H1 (cell line): ENCODE data around the gene MADD. TPM values are rescaled to one million over a fixed set of nuclear protein-coding genes. Genes with fewer than 3 reads are reported as not detected.

ENCODE experiments used
- CTCF ChIA-PET: fragments of 300-600 bp; sonication (Branson Sonifier 250); formaldehyde crosslinking; loops from one replicate; lab custom pipeline; 2021; ENCODE audit not compliant: partially characterized antibody; lab: Charles Lee
- POLR2A ChIA-PET: fragments of 300-600 bp; sonication (Branson Sonifier 250); formaldehyde crosslinking; loops from one replicate; lab custom pipeline; 2021; ENCODE audit warnings: inconsistent platforms; ENCODE audit not compliant: partially characterized antibody; lab: Charles Lee
- DNase-seq, 2 experiments: peaks; one replicate each; pipeline versions ENCODE4 v3.0.0 to v3.0.0-alpha.2; 2010 to 2022; ENCODE audit warnings: low spot score in 2 of 2, low read depth in 1 of 2, mixed read lengths in 1 of 2
- FAIRE-seq: peaks from 2 replicates; lab custom pipeline; 2011; peaks lifted over from hg19 to GRCh38; lab: Jason Lieb, UNC
- H2AFZ ChIP-seq: 2 replicates; pipeline ENCODE4 v1.8.1; 2012; ENCODE audit warnings: low read length, inconsistent platforms
- H2AK5ac ChIP-seq: 2 replicates; pipeline ENCODE4 v1.6.1; 2013; ENCODE audit warnings: low read depth, low read length
- H2BK120ac ChIP-seq: replicated peaks from 2 replicates; pipeline ENCODE3; 2013; ENCODE audit warnings: low read depth, low read length, inconsistent platforms
- H2BK12ac ChIP-seq: 2 replicates; pipeline ENCODE4 v1.6.1; 2013; ENCODE audit warnings: low read depth, low read length
- H2BK15ac ChIP-seq: 2 replicates; pipeline ENCODE4 v1.6.1; 2013; ENCODE audit warnings: low read length
- H2BK20ac ChIP-seq: 2 replicates; pipeline ENCODE4 v1.6.1; 2013; ENCODE audit warnings: low read length
- H2BK5ac ChIP-seq: 2 replicates; pipeline ENCODE4 v1.6.1; 2013; ENCODE audit warnings: low read depth, low read length
- H3K14ac ChIP-seq: 2 replicates; pipeline ENCODE4 v1.6.1; 2013; ENCODE audit warnings: inconsistent platforms; ENCODE audit not compliant: insufficient read length
- H3K18ac ChIP-seq: 2 replicates; pipeline ENCODE4 v1.6.1; 2013; ENCODE audit warnings: low read length; ENCODE audit errors: extremely low read depth
- H3K23ac ChIP-seq: 2 replicates; pipeline ENCODE4 v1.6.1; 2013; ENCODE audit warnings: inconsistent platforms; ENCODE audit not compliant: insufficient read length
- H3K23me2 ChIP-seq: 2 replicates; pipeline ENCODE4 v1.6.1; 2013; ENCODE audit warnings: low read depth, low read length
- H3K27ac ChIP-seq: 2 replicates; pipeline ENCODE4 v1.6.1; 2011; ENCODE audit warnings: low read depth, low read length, inconsistent platforms
- H3K27me3 ChIP-seq, 4 experiments: replicated peaks in 1 of 4; 1 replicate in 1 of 4; 2 replicates in 3 of 4; pipeline versions ENCODE4 v1.6.1 to v1.8.1; 2011 to 2013; ENCODE audit warnings: low read length in 3 of 4, mild to moderate bottlenecking in 3 of 4, inconsistent platforms in 2 of 4, mixed read lengths in 2 of 4, moderate library complexity in 1 of 4; ENCODE audit not compliant: control insufficient read depth in 3 of 4, insufficient read depth in 3 of 4; ENCODE audit errors: extremely low read depth in 1 of 4
- H3K36me3 ChIP-seq, 4 experiments: 2 replicates each; pipeline versions ENCODE4 v1.6.1 to v1.8.1; 2011 to 2013; ENCODE audit warnings: mild to moderate bottlenecking in 4 of 4, low read length in 3 of 4, moderate library complexity in 2 of 4, control low read depth in 1 of 4, inconsistent platforms in 1 of 4; ENCODE audit not compliant: insufficient read depth in 4 of 4, control insufficient read depth in 2 of 4
- H3K4ac ChIP-seq: replicated peaks from 2 replicates; pipeline ENCODE3; 2013; ENCODE audit warnings: low read length, low read depth, mixed read lengths, inconsistent platforms; ENCODE audit not compliant: insufficient read length
- H3K4me1 ChIP-seq, 4 experiments: replicated peaks in 1 of 4; 1 replicate in 1 of 4; 2 replicates in 3 of 4; pipeline versions ENCODE4 v1.6.1 to v1.8.1; 2011 to 2013; ENCODE audit warnings: low read length in 3 of 4, inconsistent platforms in 2 of 4, mixed read lengths in 1 of 4; ENCODE audit not compliant: insufficient read depth in 4 of 4, control insufficient read depth in 3 of 4
- H3K4me2 ChIP-seq, 2 experiments: 2 replicates each; pipeline versions ENCODE4 v1.6.1 to v1.8.1; 2011 to 2013; ENCODE audit warnings: low read depth in 2 of 2, low read length in 2 of 2, control low read depth in 1 of 2, inconsistent platforms in 1 of 2, mild to moderate bottlenecking in 1 of 2; ENCODE audit not compliant: insufficient read depth in 1 of 2
- H3K4me3 ChIP-seq, 4 experiments: fragments of 200-600, 300-600 bp in 1 of 4; sonication (generic), shearing (Covaris generic), sonication (Bioruptor Twin) in 1 of 4; 2 replicates each; pipeline versions ENCODE4 v1.5.1 to v1.8.1; 2011 to 2016; ENCODE audit warnings: low read length in 4 of 4, low read depth in 3 of 4, control low read depth in 2 of 4, inconsistent platforms in 2 of 4, mild to moderate bottlenecking in 2 of 4, mixed read lengths in 1 of 4, moderate library complexity in 1 of 4; ENCODE audit not compliant: insufficient read depth in 2 of 4; ENCODE audit errors: extremely low read depth in 1 of 4
- H3K56ac ChIP-seq: replicated peaks from 2 replicates; pipeline ENCODE3; 2013; ENCODE audit warnings: low read depth, mild to moderate bottlenecking, mixed read lengths, low read length, inconsistent platforms; ENCODE audit not compliant: insufficient read length
- H3K79me1 ChIP-seq: 2 replicates; pipeline ENCODE4 v1.6.1; 2013; ENCODE audit warnings: low read depth, low read length, control low read depth
- H3K79me2 ChIP-seq, 2 experiments: 2 replicates each; pipeline versions ENCODE4 v1.6.1 to v1.8.1; 2012 to 2013; ENCODE audit warnings: low read length in 2 of 2, mild to moderate bottlenecking in 2 of 2, inconsistent platforms in 1 of 2; ENCODE audit not compliant: insufficient read depth in 2 of 2, control insufficient read depth in 1 of 2
- H3K9ac ChIP-seq, 4 experiments: replicated peaks in 1 of 4; 1 replicate in 1 of 4; 2 replicates in 3 of 4; pipeline versions ENCODE4 v1.6.1 to v1.8.1; 2011 to 2013; ENCODE audit warnings: low read depth in 3 of 4, low read length in 3 of 4, control low read depth in 2 of 4, mild to moderate bottlenecking in 2 of 4, moderate library complexity in 2 of 4, inconsistent platforms in 1 of 4; ENCODE audit errors: extremely low read depth in 1 of 4
- H3K9me3 ChIP-seq, 2 experiments: 2 replicates each; pipeline versions ENCODE4 v1.6.1 to v1.8.1; 2012 to 2013; ENCODE audit warnings: mild to moderate bottlenecking in 2 of 2, moderate library complexity in 2 of 2, control low read depth in 1 of 2, inconsistent platforms in 1 of 2, low read depth in 1 of 2, low read length in 1 of 2, mixed read lengths in 1 of 2; ENCODE audit not compliant: insufficient read depth in 2 of 2
- H4K20me1 ChIP-seq, 2 experiments: replicated peaks in 1 of 2; 2 replicates each; pipeline versions ENCODE3 to v1.8.1; 2011 to 2013; ENCODE audit warnings: inconsistent platforms in 2 of 2, low read length in 2 of 2, mild to moderate bottlenecking in 1 of 2; ENCODE audit not compliant: insufficient read depth in 2 of 2, control insufficient read depth in 1 of 2
- H4K5ac ChIP-seq: 2 replicates; pipeline ENCODE4 v1.6.1; 2013; ENCODE audit warnings: low read length, low read depth, mixed read lengths, inconsistent platforms; ENCODE audit not compliant: insufficient read length
- H4K8ac ChIP-seq: 2 replicates; pipeline ENCODE4 v1.8.0; 2013; ENCODE audit warnings: mild to moderate bottlenecking, moderate library complexity, low read length, inconsistent platforms; ENCODE audit not compliant: insufficient read depth; ENCODE audit errors: extremely low read depth
- H4K91ac ChIP-seq: replicated peaks from 2 replicates; pipeline ENCODE3; 2013; ENCODE audit warnings: low read length, mixed read lengths, inconsistent platforms; ENCODE audit not compliant: insufficient read length
- BACH1 ChIP-seq: IDR thresholded peaks from 2 replicates; pipeline ENCODE4 v1.6.1; 2012; ENCODE audit warnings: low read length, improper control_type of control experiment
- CTCF ChIP-seq, 3 experiments: IDR thresholded peaks; 1 replicate in 2 of 3; 2 replicates in 1 of 3; pipeline versions ENCODE4 v1.5.1 to v1.6.1; 2011; ENCODE audit warnings: low read length in 3 of 3, mild to moderate bottlenecking in 3 of 3, inconsistent platforms in 2 of 3, low read depth in 1 of 3, moderate library complexity in 1 of 3; ENCODE audit not compliant: insufficient read depth in 1 of 3; ENCODE audit errors: control extremely low read depth in 1 of 3
- GABPA ChIP-seq: IDR thresholded peaks from 2 replicates; pipeline ENCODE4 v1.6.1; 2011; ENCODE audit warnings: mild to moderate bottlenecking, low read length, moderate library complexity, borderline replicate concordance; ENCODE audit not compliant: insufficient read depth
- GTF2F1 ChIP-seq: IDR thresholded peaks from 2 replicates; pipeline ENCODE4 v1.6.1; 2012; ENCODE audit warnings: low read depth, low read length, improper control_type of control experiment, borderline replicate concordance
- JUN ChIP-seq: IDR thresholded peaks from 2 replicates; pipeline ENCODE4 v1.6.1; 2011; ENCODE audit warnings: low read depth, mild to moderate bottlenecking, improper control_type of control experiment, low read length
- NANOG ChIP-seq: IDR thresholded peaks from 2 replicates; pipeline ENCODE4 v1.6.1; 2011; ENCODE audit warnings: low read length, low read depth, mild to moderate bottlenecking, inconsistent platforms; ENCODE audit not compliant: insufficient read depth, poor library complexity, severe bottlenecking
- POU5F1 ChIP-seq: IDR thresholded peaks from 2 replicates; pipeline ENCODE4 v1.6.1; 2011; ENCODE audit warnings: low read depth, mild to moderate bottlenecking, low read length, moderate library complexity
- RBBP5 ChIP-seq: IDR thresholded peaks from 2 replicates; pipeline ENCODE4 v1.7.1; 2012; ENCODE audit warnings: low read depth, mild to moderate bottlenecking, inconsistent platforms, low read length, moderate library complexity, borderline replicate concordance
- TCF12 ChIP-seq: IDR thresholded peaks from 2 replicates; pipeline ENCODE4 v1.6.1; 2011; ENCODE audit warnings: low read depth, mild to moderate bottlenecking, low read length
- WGBS, 2 experiments: shearing (Covaris generic) in 1 of 2; methylation state at CpG; one replicate each; pipeline versions ENCODE4 v1.1.6 to v1.1.7; 2013 to 2015; ENCODE audit warnings: low lambda C conversion rate in 2 of 2, mixed read lengths in 2 of 2, inconsistent platforms in 1 of 2, low coverage in 1 of 2, missing lambda C conversion rate in 1 of 2; ENCODE audit not compliant: insufficient replicate concordance in 2 of 2, insufficient coverage in 1 of 2, insufficient read length in 1 of 2; ENCODE audit errors: extremely low coverage in 1 of 2, missing lambda C conversion rate in 1 of 2; 5-methylcytosine and 5-hydroxymethylcytosine counted together
- polyA plus RNA-seq, 7 experiments: library from polyadenylated mRNA; depleted of rRNA in 3 of 7; stranded (reverse) in 5 of 7; unstranded in 2 of 7; fragments of >200 nt in 5 of 7; fragments of 200-250 nt in 2 of 7; gene quantifications; 1 replicate in 5 of 7; 2 replicates in 1 of 7; 4 replicates in 1 of 7; pipeline versions ENCODE4 v1.2.1 to v1.2.3, GENCODE V29; 2011 to 2013; ENCODE audit warnings: missing spikeins in 2 of 7, mixed read lengths in 2 of 7
- total RNA-seq: library from RNA; stranded (reverse); fragmentation: NEBNext Ultra II Directional; extraction: Animal tissue kit (Norgen Biotek cat#: 25700); gene quantifications from 2 replicates; pipeline ENCODE4 v1.2.1, GENCODE V29; 2021

Gene MADD
- total and polyA plus RNA-seq, 2 of the 8 experiments (the other 6 are each of a cell fraction or from before 2014, with no cell fraction given), result 32.5 to 45.4 TPM

- ChIA-PET CTCF (interaction anchor here (1.0 to 1.8 kb wide), 4 partner anchors 17 to 70 kb away, joined by 3 to 7 read pairs (median 5); no protein-coding TSS in a partner anchor), POLR2A (interaction anchor here (0.6 to 1.1 kb wide), 2 partner anchors 22 to 159 kb away, joined by 3 read pairs; no protein-coding TSS in a partner anchor)
- Histone ChIP-seq H3K27me3 (no peaks in the 10 kb centered on the region), H3K23ac (no peak overlapping the region), H3K4ac (no peak overlapping the region), H3K4me1 (no peaks in the 10 kb centered on the region), H3K79me1 (no peaks in the 10 kb centered on the region; the same call in 1 of the 2 replicates), H3K4me3 (no peak overlapping the region), H2AFZ (no peak overlapping the region), H2BK20ac (no peak overlapping the region), H2BK120ac (no peak overlapping the region), H3K18ac (no peak overlapping the region), H4K20me1 (peaks cover 0 to 2% of the 10 kb centered on the region in 2 experiments), H2BK15ac (no peak overlapping the region), H3K23me2 (no peaks in the 10 kb centered on the region), H3K9ac (no peak overlapping the region), H3K27ac (no peak overlapping the region), H3K4me2 (no peak overlapping the region), H4K8ac (peak overlapping the region; percentile 28; the same call in 1 of the 2 replicates), H3K36me3 (peaks cover 0 to 12% (median 2%) of the 10 kb centered on the region in 4 experiments; a peak in 4 of 8 replicates), H3K14ac (no peak overlapping the region), H3K79me2 (no peaks in the 10 kb centered on the region), H2BK5ac (no peak overlapping the region), H3K56ac (no peak overlapping the region), H2AK5ac (no peak overlapping the region), H4K5ac (no peak overlapping the region), H4K91ac (no peak overlapping the region), H2BK12ac (no peak overlapping the region), H3K9me3 (no peaks in the 10 kb centered on the region)
- DNase-seq (no peak), FAIRE-seq (no peak)
- WGBS, 2 experiments, result 86% methylated on average over 16 of the region's 20 CpGs; no CpG with 5 or more reads in 1 of the 2 experiments
- no peak for TF ChIP-seq NANOG
- no peak for TF ChIP-seq CTCF (IDR thresholded peaks at IDR 0.05; ENCODE audit: control extremely low read depth in 1 of 3, insufficient read depth in 1 of 3, low read depth in 1 of 3, low read length in 3 of 3)
- no peak for TF ChIP-seq GABPA
- no peak for TF ChIP-seq JUN
- no peak for TF ChIP-seq POU5F1
- no peak for TF ChIP-seq RBBP5
- TF ChIP-seq TCF12, result no peak
- no peak for TF ChIP-seq GTF2F1
- TF ChIP-seq BACH1, result no peak
Measured at GRCh38 chr11:47332791-47333525, 63.0 kb downstream of the MADD start.
